ENCODE results near the gene PIRT.
"Not testable (repeated sequence)": the region's sequence is repeated elsewhere in the genome, so short reads cannot be mapped to it uniquely, and the experiment has no call there.

PIRT gene

GRCh38 chr17:10837921-10838320 is at the start of gene PIRT:
Gene PIRT, minus strand, starts transcription at chr17:10838087. Its CDS starts 12,442 bp downstream, at chr17:10825645.
- no peak for DNase-seq

- DNase-seq = no peak
Observed at GRCh38 chr17:10881959-10882358, 44.1 kb upstream of the PIRT start.

- no peak for DNase-seq
Observed at GRCh38 chr17:10879190-10879836, 41.4 kb upstream of the PIRT start.

GRCh38 chr17:10875984-10876555 is 38.2 kb upstream of the PIRT start:
- DNase-seq = peak in 2 of 3 experiments; percentile 4 to 45

- DNase-seq = no peak
Observed at GRCh38 chr17:10875430-10875851, 37.6 kb upstream of the PIRT start.

GRCh38 chr17:10871914-10872313 is 34.0 kb upstream of the PIRT start:
- peak in 1 of 3 experiments; percentile 1 for DNase-seq

GRCh38 chr17:10870336-10871050 is 32.6 kb upstream of the PIRT start:
- DNase-seq = no peak

GRCh38 chr17:10868744-10869143 is 30.9 kb upstream of the PIRT start:
- DNase-seq = not testable (repeated sequence)

GRCh38 chr17:10859051-10859450 is 21.2 kb upstream of the PIRT start:
- no peak for DNase-seq

GRCh38 chr17:10857976-10858375 is 20.1 kb upstream of the PIRT start:
- no peak for DNase-seq

- not testable (repeated sequence) for DNase-seq
Observed at GRCh38 chr17:10846636-10847035, 8.7 kb upstream of the PIRT start.

- DNase-seq = no peak
Observed at GRCh38 chr17:10845388-10845751, 7.5 kb upstream of the PIRT start.

GRCh38 chr17:10844621-10845387 is 6.9 kb upstream of the PIRT start:
- peak in 2 of 3 experiments; percentile 2 to 50 for DNase-seq

GRCh38 chr17:10843811-10844210 is 5.9 kb upstream of the PIRT start:
- DNase-seq = no peak

GRCh38 chr17:10842658-10843057 is 4.8 kb upstream of the PIRT start:
- no peak for DNase-seq

- no peak for DNase-seq
Observed at GRCh38 chr17:10838682-10839081, 795 bp upstream of the PIRT start.

- no peak for DNase-seq
Observed at GRCh38 chr17:10836966-10837590, 809 bp downstream of the PIRT start.

GRCh38 chr17:10836145-10836544 is 1.7 kb downstream of the PIRT start:
- DNase-seq = no peak

- DNase-seq = no peak
Observed at GRCh38 chr17:10831696-10832095, 6.2 kb downstream of the PIRT start.

GRCh38 chr17:10827898-10828552 is 9.9 kb downstream of the PIRT start:
- no peak for DNase-seq

- no peak for DNase-seq
Observed at GRCh38 chr17:10824874-10825273, 13.0 kb downstream of the PIRT start.

- no peak for DNase-seq
Observed at GRCh38 chr17:10821770-10822169, 16.1 kb downstream of the PIRT start.
